Heart right ventricle (tissue), 16 donors: ENCODE results near the gene CAPZA1. TPM values are rescaled to one million over a fixed set of nuclear protein-coding genes. Genes with fewer than 3 reads are reported as not detected.
A peak's percentile ranks its signal among the peaks of the same experiment; 100 is the strongest.

Experiments
- ATAC-seq, 8 donors: fragments of 200-7000 bp; cut with Tn5 transposase; one replicate each; pipeline ENCODE4 v1.9.1; 2020; ENCODE audit warnings: mild to moderate bottlenecking in 8 of 8, moderate library complexity in 8 of 8, moderate number of reproducible peaks in 1 of 8
- DNase-seq, 2 donors: peaks; one replicate each; pipeline ENCODE4 v3.0.0-alpha.2; 2020
- H3K27ac ChIP-seq, 10 donors: fragments of 200-600 bp; sonication (generic) in 2 of 10; one replicate each; pipeline versions ENCODE4 v1.5.0 to v1.8.0; 2020 to 2022; ENCODE audit warnings: mild to moderate bottlenecking in 3 of 10
- H3K27me3 ChIP-seq, 7 donors: fragments of 200-600 bp; one replicate each; pipeline ENCODE4 v1.8.0; 2021 to 2022; ENCODE audit warnings: mild to moderate bottlenecking in 2 of 7
- H3K36me3 ChIP-seq, 9 donors: fragments of 200-600 bp; sonication (generic) in 1 of 9; one replicate each; pipeline versions ENCODE4 v1.5.0 to v1.8.0; 2020 to 2022; ENCODE audit warnings: mild to moderate bottlenecking in 2 of 9
- H3K4me1 ChIP-seq, 9 donors: fragments of 200-600 bp; sonication (generic) in 1 of 9; one replicate each; pipeline versions ENCODE4 v1.5.0 to v1.8.0; 2020 to 2022; ENCODE audit warnings: mild to moderate bottlenecking in 4 of 9
- H3K4me3 ChIP-seq, 10 donors: fragments of 200-600 bp; sonication (generic) in 2 of 10; one replicate each; pipeline versions ENCODE4 v1.5.0 to v1.8.0; 2020 to 2022; ENCODE audit warnings: mild to moderate bottlenecking in 7 of 10, moderate library complexity in 2 of 10
- H3K9me3 ChIP-seq, 11 donors: fragments of 200-600 bp in 10 of 11; sonication (generic) in 2 of 11; one replicate each; pipeline versions ENCODE4 v1.5.0 to v1.8.0; 2013 to 2022; ENCODE audit warnings: mild to moderate bottlenecking in 2 of 11, control low read depth in 1 of 11, moderate library complexity in 1 of 11
- WGBS, 2 donors: extraction: QIAGEN DNeasy Blood & Tissue Kit; methylation state at CpG; one replicate each; pipeline ENCODE4 v1.1.7; 2013; ENCODE audit warnings: inconsistent platforms in 1 of 2; 5-methylcytosine and 5-hydroxymethylcytosine counted together
- intact Hi-C, 10 donors: fragments of 100-400 bp; cut with DNase I; formaldehyde crosslinking; loops; one replicate each; pipeline versions ENCODE4 v1.11.1 to v1.14.2; 2022
- polyA plus RNA-seq, 2 donors: library from polyadenylated mRNA; stranded (reverse); fragments of 200-250 nt; gene quantifications; one replicate each; pipeline ENCODE4 v1.2.3, GENCODE V29; 2013
- total RNA-seq, 10 donors: library from RNA; stranded (reverse); fragmentation: NEBNext Ultra II Directional in 3 of 10; extraction: Animal tissue kit (Norgen Biotek cat#: 25700) in 3 of 10; gene quantifications; one replicate each; pipeline versions ENCODE4 v1.2.1 to v1.2.4, GENCODE V29; 2021 to 2023
- TF ChIP-seq, protein P1 (sequence below), 9 donors: fragments of 200-600 bp; sonication (generic) in 2 of 9; IDR thresholded peaks; one replicate each; pipeline versions ENCODE4 v1.5.0 to v1.8.0; 2021 to 2022; ENCODE audit warnings: antibody characterized with exemption in 9 of 9, mild to moderate bottlenecking in 5 of 9, moderate library complexity in 1 of 9
- donor health status: Arrhythmogenic right ventricular cardiomyopathy.
- donor health status: ischemic (EF 13 %, LVEDD 7.1; RV severe dilation, severe dysfunction).
- donor health status: healthy with polysubstance abuse.
- donor health status: DM: no; HTN: yes; CAD: no.
- donor health status: DM: no; HTN: no; CAD: no.
- donor health status: ischemic (EF 25% LVEDD 6.9; RV normal size, moderate dysfunction).
- donor health status: ischemic (EF 25% LVEDD 5.7; RV mildly dilated, moderate dysfunction).
- donor health status: healthy.
- donor health status: DM: yes; HTN: yes; CAD: no.
- donor health status: Ischemic cardiomyopathy.
- donor health status: ischemic (EF 35%, LVEDD 5.7; RV mildly dilated, moderate dysfunction).
- donor health status: nonischemic (EF 11% LVEDD 7.7; RV severe dilation, severe dysfunction).
- donor health status: DM: yes; HTN: yes; CAD: no.
- donor health status: PGD.
- donor health status: ischemic (EF 29% LVEDD 5.4; RV normal size, mild dysfunction).
- donor health status: nonischemic (EF 23%, LVEDD 6.1; RV moderate dilation, normal function).

Gene CAPZA1
- total and polyA plus RNA-seq, 12 donors: 19.5 to 58.3 (median 23.6) TPM

GRCh38 chr1:112702067-112702395 lies 82.4 kb downstream of the CAPZA1 start:
- H3K36me3 ChIP-seq: peaks cover 0 to 73% (median 17%) of the 10 kb centered on the region in 9 donors
- peak overlapping the region; percentile 67 to 100 (median 92) for H3K27ac ChIP-seq
- H3K9me3 ChIP-seq: no peaks in the 10 kb centered on the region
- H3K27me3 ChIP-seq: no peaks in the 10 kb centered on the region
- H3K4me3 ChIP-seq: peak overlapping the region in 1 of 10 donors; percentile 14
- WGBS, 2 donors: 54 to 59% methylated on average over 3 of the region's 3 CpGs
- TF ChIP-seq, protein P1, sequence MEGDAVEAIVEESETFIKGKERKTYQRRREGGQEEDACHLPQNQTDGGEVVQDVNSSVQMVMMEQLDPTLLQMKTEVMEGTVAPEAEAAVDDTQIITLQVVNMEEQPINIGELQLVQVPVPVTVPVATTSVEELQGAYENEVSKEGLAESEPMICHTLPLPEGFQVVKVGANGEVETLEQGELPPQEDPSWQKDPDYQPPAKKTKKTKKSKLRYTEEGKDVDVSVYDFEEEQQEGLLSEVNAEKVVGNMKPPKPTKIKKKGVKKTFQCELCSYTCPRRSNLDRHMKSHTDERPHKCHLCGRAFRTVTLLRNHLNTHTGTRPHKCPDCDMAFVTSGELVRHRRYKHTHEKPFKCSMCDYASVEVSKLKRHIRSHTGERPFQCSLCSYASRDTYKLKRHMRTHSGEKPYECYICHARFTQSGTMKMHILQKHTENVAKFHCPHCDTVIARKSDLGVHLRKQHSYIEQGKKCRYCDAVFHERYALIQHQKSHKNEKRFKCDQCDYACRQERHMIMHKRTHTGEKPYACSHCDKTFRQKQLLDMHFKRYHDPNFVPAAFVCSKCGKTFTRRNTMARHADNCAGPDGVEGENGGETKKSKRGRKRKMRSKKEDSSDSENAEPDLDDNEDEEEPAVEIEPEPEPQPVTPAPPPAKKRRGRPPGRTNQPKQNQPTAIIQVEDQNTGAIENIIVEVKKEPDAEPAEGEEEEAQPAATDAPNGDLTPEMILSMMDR (IDR thresholded peaks at IDR 0.05): no peak
- no peak for ATAC-seq
- intact Hi-C loops: loop anchor here in 3 of 10 donors (10.0 kb wide), 4 partner anchors 77 to 967 kb away; partner anchors contain the start of genes INKA2 (in 1 of the 3) and WNT2B (in 1 of the 3)
- DNase-seq: no peak
- H3K4me1 ChIP-seq: peaks cover 37 to 89% (median 85%) of the 10 kb centered on the region in 9 donors

GRCh38 chr1:112702420-112703261 lies 83.0 kb downstream of the CAPZA1 start:
- Histone ChIP-seq H3K4me3 (peak overlapping the region in 1 of 10 donors; percentile 98), H3K9me3 (no peaks in the 10 kb centered on the region), H3K36me3 (peaks cover 0 to 67% (median 17%) of the 10 kb centered on the region in 9 donors), H3K27ac (peak overlapping the region; percentile 67 to 100 (median 94)), H3K27me3 (no peaks in the 10 kb centered on the region), H3K4me1 (peaks cover 39 to 89% (median 85%) of the 10 kb centered on the region in 9 donors)
- DNase-seq (no peak), ATAC-seq (no peak)
- intact Hi-C loops: loop anchor here in 3 of 10 donors (10.0 kb wide), 4 partner anchors 78 to 968 kb away; partner anchors contain the start of genes INKA2 (in 1 of the 3) and WNT2B (in 1 of the 3)
- TF ChIP-seq, protein P1 (IDR thresholded peaks at IDR 0.05): no peak
- 56 to 65% methylated on average over 12 of the region's 12 CpGs for WGBS, 2 donors

DNA sequence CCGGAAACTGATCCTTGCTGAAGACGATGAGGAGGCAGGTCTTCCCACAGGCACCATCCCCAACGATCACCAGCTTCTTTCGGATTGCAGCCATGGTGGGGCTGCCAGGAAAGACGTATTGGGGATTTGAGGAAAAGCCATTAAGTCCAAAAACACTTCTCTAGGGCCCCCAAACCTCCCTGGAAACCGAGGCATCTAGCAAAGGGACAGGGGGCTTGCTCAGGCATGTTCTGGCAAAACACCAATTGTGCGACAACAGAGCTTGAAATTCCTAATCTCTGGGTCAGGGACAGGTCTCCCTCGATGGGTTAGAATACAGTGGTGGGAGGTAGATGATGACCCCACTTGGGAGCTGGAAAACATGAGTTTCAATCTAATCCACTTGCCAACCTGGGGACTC lies 84.1 kb downstream of the CAPZA1 start:
- peak overlapping the region in 7 of 10 donors; percentile 18 to 100 (median 98) for H3K4me3 ChIP-seq
- intact Hi-C loops: loop anchor here in 4 of 10 donors (2.0 to 10.0 kb wide), 5 partner anchors 29 to 969 kb away; partner anchors contain the start of genes INKA2 (in 1 of the 4), MOV10 (in 1 of the 4) and WNT2B (in 1 of the 4)
- WGBS, 2 donors: 60 to 66% methylated on average over 8 of the region's 8 CpGs

More for the DNA sequence above, 84.1 kb downstream of the CAPZA1 start:
- TF ChIP-seq, protein P1 (IDR thresholded peaks at IDR 0.05): no peak
- H3K36me3 ChIP-seq: peaks cover 0 to 56% (median 17%) of the 10 kb centered on the region in 9 donors
- no peaks in the 10 kb centered on the region for H3K9me3 ChIP-seq
- no peak for ATAC-seq
- no peak for DNase-seq
- H3K27me3 ChIP-seq: no peaks in the 10 kb centered on the region
- H3K4me1 ChIP-seq: peaks cover 37 to 81% (median 78%) of the 10 kb centered on the region in 9 donors
- peak overlapping the region; percentile 47 to 100 (median 94) for H3K27ac ChIP-seq
